NCI-H2171 treated with DMSO at 0.1 percent for 48 hours (cell line): ENCODE results near the gene FTHL17.

Experiments
- DNase-seq: peaks from one replicate; lab custom pipeline; 2025; lab: John Stamatoyannopoulos, UW

FTHL17 gene

GRCh38 chrX:31071725-31072124 is at the start of gene FTHL17:
TSS of gene FTHL17 (minus strand) at chrX:31072041. CDS start at chrX:31071953, 88 bp downstream.
- no peak for DNase-seq

- DNase-seq = no peak
Measured at GRCh38 chrX:31117266-31117665, 45.4 kb upstream of the FTHL17 start.

DNA sequence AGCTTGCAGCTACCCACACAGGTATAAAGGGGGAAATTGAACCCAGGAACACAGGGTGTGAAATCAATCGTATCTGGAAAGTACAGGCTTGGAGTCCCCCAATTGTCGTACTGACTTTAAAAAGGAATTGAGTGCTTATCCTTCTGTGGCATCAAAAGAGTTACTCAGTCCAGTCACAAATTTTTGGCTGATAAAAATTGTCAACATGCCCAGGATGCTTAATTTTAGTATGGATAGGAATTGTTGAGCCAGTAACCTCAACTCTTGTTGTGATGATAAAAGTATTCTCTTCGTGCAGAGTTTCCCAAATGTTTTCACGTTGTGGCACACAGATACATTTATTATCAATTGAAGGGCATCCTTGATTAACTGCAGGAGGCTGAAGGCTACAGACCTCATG is 43.6 kb upstream of the FTHL17 start:
- no peak for DNase-seq

DNA sequence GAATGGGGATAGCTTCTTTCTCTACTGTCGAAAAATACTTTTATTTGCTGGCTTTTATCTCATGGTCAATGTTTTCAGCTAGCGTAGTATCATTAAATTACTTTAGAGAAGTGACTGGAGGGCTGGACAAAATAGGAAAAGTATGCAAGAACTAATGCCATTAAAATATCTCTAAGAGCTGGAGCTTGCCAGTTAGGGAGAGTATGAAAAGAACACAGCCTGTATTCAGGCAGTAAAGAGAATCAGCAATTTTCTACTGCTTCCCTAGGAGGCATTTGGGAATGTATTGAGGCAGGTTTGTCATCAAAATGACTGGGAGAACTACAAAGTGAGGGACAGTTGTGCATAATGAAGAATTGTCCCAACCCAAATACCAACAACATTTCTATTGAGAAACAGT is 43.0 kb upstream of the FTHL17 start:
- DNase-seq = no peak

GRCh38 chrX:31112226-31112999 is 40.6 kb upstream of the FTHL17 start:
- no peak for DNase-seq

- no peak for DNase-seq
Measured at GRCh38 chrX:31110657-31111056, 38.8 kb upstream of the FTHL17 start.

- no peak for DNase-seq
Measured at GRCh38 chrX:31099536-31100090, 27.8 kb upstream of the FTHL17 start.

GRCh38 chrX:31098079-31098478 is 26.2 kb upstream of the FTHL17 start:
- no peak for DNase-seq

DNA sequence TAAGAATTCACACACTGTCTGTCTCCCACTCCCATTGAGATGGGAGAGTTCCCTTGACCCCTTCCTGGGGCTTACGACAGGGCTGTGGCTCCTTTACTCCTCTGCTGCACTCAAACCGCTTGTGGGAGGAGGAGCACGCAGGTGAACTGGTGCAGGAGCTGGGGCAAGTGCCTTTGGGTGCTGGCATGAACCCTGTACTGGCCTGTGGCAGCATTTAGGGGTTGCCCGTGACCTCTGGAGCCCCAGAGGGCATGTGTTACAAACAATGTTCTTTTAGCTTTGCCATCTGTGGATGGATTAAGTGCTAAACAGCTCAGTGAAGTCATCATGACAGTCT is 21.8 kb upstream of the FTHL17 start:
- DNase-seq = no peak

- no peak for DNase-seq
Measured at GRCh38 chrX:31092970-31093638, 21.3 kb upstream of the FTHL17 start.

DNA sequence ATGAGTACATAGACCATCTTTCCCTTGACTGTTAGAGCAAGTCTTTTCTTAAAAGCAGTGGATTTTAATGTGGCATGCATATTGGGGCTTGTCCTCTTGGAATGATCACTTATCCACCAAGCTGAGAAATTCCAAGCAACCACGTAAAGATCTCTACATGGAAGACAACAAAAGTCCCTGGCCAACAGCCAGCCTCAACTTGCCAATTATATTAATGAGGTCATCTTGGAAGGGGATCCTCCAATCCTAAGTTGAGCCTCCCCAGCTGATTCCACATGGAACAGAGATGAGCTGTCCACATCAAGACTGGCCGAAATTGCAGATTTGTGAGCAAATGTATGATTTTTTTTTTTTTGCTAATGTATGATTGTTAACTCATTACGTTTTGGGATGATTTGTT is 20.6 kb upstream of the FTHL17 start:
- no peak for DNase-seq

- no peak for DNase-seq
Measured at GRCh38 chrX:31091819-31092218, 20.0 kb upstream of the FTHL17 start.

DNA sequence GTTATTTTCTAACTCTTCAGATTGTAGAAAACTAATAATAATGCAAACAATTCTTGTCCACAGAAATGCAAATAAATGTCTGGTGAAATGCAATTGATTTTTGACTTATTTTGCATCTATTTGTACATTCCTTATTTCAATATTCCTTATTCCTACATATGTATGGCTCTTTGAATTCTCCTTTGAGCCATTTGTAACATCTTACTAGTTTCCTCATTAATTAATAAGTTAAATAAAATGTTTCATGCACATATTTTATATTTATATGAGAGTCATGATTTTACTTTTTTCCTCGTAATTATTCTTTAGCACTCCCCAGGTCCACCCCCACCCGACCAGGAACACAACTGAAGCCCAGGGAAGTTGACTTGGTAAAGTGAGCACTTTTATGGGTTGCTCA is 2.7 kb upstream of the FTHL17 start:
- no peak for DNase-seq

- no peak for DNase-seq
Measured at GRCh38 chrX:31071262-31071661, 579 bp downstream of the FTHL17 start.

GRCh38 chrX:31070057-31070468 is 1.8 kb downstream of the FTHL17 start:
- DNase-seq = no peak

DNA sequence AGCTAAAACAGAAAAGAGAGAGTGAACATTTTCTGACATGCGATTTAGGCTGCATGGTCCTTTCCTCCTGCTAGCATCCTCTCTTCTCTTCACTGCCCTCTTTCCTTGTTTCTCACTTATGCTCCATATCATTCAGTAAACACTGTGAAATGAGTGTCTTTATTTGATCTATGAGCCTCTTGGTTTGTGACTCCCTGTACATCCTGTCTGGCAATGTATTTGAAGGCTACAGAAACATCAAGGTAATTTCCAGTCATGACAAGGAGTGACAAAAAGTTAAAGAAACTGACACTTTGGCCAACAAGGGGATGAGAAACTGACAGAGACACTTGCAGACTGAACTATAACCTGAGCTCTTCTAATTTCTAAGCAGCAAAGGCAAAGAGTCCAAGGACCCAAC is 8.7 kb downstream of the FTHL17 start:
- DNase-seq = no peak

GRCh38 chrX:31061091-31061490 is 10.8 kb downstream of the FTHL17 start:
- DNase-seq = no peak

GRCh38 chrX:31060016-31060415 is 11.8 kb downstream of the FTHL17 start:
- no peak for DNase-seq

GRCh38 chrX:31058284-31058683 is 13.6 kb downstream of the FTHL17 start:
- no peak for DNase-seq

DNA sequence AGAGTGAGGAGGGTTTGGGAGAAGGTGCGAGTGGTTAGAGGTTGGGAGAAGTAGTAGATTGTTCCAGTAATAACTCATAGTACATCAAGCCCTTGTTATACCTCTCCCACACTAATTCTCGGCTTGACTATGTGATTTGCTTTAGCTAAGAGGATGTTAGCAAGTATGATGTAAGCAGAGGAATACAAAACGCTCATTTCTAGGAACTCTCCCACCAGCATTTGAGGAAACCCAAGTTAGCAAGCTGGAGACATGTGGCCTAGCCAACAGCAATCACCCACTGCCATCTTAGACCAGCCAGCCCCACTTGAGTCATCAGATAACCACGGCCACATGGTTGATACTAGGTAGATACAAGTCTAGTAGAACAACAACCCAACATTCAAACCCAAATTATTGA is 14.2 kb downstream of the FTHL17 start:
- no peak for DNase-seq

DNA sequence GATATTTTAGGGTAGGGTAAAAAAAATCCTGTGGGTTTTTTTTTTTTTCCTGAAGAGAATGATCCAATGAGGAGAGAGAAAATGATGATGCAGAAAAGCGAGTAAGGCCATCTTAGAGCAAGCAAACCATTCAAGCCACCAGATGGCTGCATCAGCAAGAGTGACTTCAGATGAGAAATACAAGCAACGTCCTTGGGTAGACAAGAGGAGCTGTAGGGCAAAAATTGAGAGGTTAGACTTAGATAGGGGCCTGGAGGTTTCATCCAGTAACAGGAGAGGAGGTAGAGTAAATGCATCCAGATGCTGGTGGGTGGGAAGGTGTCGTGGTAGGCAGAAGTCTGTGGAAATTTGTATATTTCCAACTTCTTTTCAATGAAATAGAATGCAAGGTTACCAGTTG is 14.6 kb downstream of the FTHL17 start:
- DNase-seq = no peak

DNA sequence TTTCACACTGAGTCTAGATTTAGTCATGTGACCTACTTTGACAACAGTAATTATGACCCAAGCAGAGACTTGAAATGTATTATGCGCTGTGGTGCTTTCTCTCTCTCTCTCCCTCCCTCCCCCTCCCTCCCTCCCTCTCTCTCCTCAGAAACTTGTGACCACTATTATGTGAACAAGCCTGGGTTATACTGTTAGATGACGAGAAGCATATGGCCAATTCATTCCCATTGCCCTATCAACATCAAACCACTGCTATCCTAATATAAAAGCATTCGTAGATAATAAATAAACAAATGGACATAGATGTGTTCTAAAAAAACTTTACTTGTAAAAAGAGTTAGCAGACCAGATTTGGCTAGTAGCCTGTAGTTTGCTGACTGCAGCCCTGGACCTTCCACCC is 18.2 kb downstream of the FTHL17 start:
- no peak for DNase-seq

DNA sequence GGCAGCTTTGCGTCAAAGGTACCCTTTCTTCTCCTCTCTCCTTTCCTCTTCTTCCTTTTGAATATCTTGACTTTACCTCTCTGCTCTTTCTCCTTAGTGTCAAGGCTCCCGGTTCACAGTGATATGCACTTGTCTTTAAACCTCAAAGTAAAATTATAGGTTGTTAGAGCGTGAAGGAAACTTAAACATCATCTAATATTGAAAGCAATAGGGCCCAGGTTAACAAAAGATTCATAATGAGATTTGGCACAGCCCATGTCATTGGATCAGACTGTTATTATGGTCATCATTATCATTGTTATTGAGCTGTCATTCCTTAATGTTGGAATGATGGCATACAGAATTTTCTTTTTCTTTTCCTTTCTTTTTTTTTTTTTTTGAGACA is 32.5 kb downstream of the FTHL17 start:
- no peak for DNase-seq
